CD4-positive, CD25-positive, alpha-beta regulatory T cell (primary cell): ENCODE results near the gene FOXP1. TPM values are rescaled to one million over a fixed set of nuclear protein-coding genes. Genes with fewer than 3 reads are reported as not detected.

Source experiments
- ATAC-seq, 2 donors: fragments of 150-1000 bp; cut with Tn5 transposase; one replicate each; pipeline ENCODE4 v1.10.0; 2021; ENCODE audit warnings: low read depth in 2 of 2, moderate number of reproducible peaks in 2 of 2, moderate library complexity in 1 of 2
- DNase-seq, 3 donors: peaks; one replicate each; pipeline versions ENCODE4 v3.0.0 to v3.0.0-alpha.2; 2012 to 2022; ENCODE audit warnings: mixed read lengths in 1 of 3
- H3K27ac ChIP-seq: one replicate; pipeline ENCODE4 v1.7.0; 2013; ENCODE audit warnings: mild to moderate bottlenecking, low read length; ENCODE audit not compliant: insufficient read depth, poor library complexity, severe bottlenecking
- H3K27me3 ChIP-seq: one replicate; pipeline ENCODE4 v1.7.0; 2013; ENCODE audit warnings: low read length; ENCODE audit not compliant: control insufficient read depth, insufficient read depth
- H3K36me3 ChIP-seq: one replicate; pipeline ENCODE4 v1.7.0; 2013; ENCODE audit warnings: mild to moderate bottlenecking, low read length, moderate library complexity; ENCODE audit not compliant: control insufficient read depth, insufficient read depth
- H3K4me1 ChIP-seq: 2 replicates; pipeline ENCODE4 v1.7.0; 2013; ENCODE audit warnings: mild to moderate bottlenecking, low read length; ENCODE audit not compliant: insufficient read depth, control insufficient read depth, poor library complexity, severe bottlenecking
- H3K4me3 ChIP-seq: one replicate; pipeline ENCODE4 v1.7.0; 2013; ENCODE audit warnings: low read depth, mild to moderate bottlenecking, low read length, moderate library complexity
- H3K9me3 ChIP-seq, 2 experiments: 1 replicate in 1 of 2; 2 replicates in 1 of 2; pipeline ENCODE4 v1.7.0; 2013; ENCODE audit warnings: low read length in 2 of 2, mild to moderate bottlenecking in 1 of 2, moderate library complexity in 1 of 2; ENCODE audit not compliant: control insufficient read depth in 2 of 2
- H3K27ac Mint-ChIP-seq, 3 donors: one replicate each; pipeline ENCODE4 v1.8.0; 2020 to 2022; ENCODE audit warnings: mild to moderate bottlenecking in 3 of 3, mixed read lengths in 3 of 3, moderate library complexity in 2 of 3
- H3K27me3 Mint-ChIP-seq: one replicate; pipeline ENCODE4 v1.8.0; 2022; ENCODE audit warnings: mild to moderate bottlenecking, mixed read lengths
- H3K36me3 Mint-ChIP-seq: one replicate; pipeline ENCODE4 v1.8.0; 2020; ENCODE audit warnings: mixed read lengths
- H3K4me1 Mint-ChIP-seq, 4 donors: one replicate each; pipeline ENCODE4 v1.8.0; 2020 to 2022; ENCODE audit warnings: mixed read lengths in 4 of 4, mild to moderate bottlenecking in 1 of 4
- H3K4me3 Mint-ChIP-seq, 4 donors: one replicate each; pipeline ENCODE4 v1.8.0; 2020 to 2022; ENCODE audit warnings: mild to moderate bottlenecking in 4 of 4, mixed read lengths in 4 of 4, moderate library complexity in 3 of 4
- H3K9me3 Mint-ChIP-seq, 7 donors: one replicate each; pipeline ENCODE4 v1.8.0; 2020 to 2022; ENCODE audit warnings: mixed read lengths in 7 of 7, mild to moderate bottlenecking in 3 of 7, moderate library complexity in 2 of 7
- polyA plus RNA-seq, 4 donors: library from polyadenylated mRNA; unstranded; fragments of 300-500 nt; fragmentation: Illumina TruSeq; gene quantifications; one replicate each; pipeline ENCODE4 v1.2.3, GENCODE V29; 2021
- total RNA-seq: library from RNA; stranded (reverse); gene quantifications from one replicate; pipeline ENCODE4 v1.2.3, GENCODE V29; 2022

Gene FOXP1
- total and polyA plus RNA-seq, 5 donors from 2014 or later = 301 to 599 (median 346) TPM

GRCh38 chr3:71035886-71036285 lies 547.6 kb downstream of the FOXP1 start:
- Mint-ChIP-seq H3K36me3 (peaks cover 71% of the 10 kb centered on the region), H3K9me3 (no peaks in the 10 kb centered on the region), H3K4me3 (peak overlapping the region in 1 of 4 donors; percentile 52), H3K4me1 (peaks cover 44 to 98% (median 76%) of the 10 kb centered on the region in 4 donors), H3K27me3 (no peaks in the 10 kb centered on the region), H3K27ac (peak overlapping the region; percentile 16 to 72 (median 49))
- H3K4me1 ChIP-seq = peaks cover 45% of the 10 kb centered on the region
- no peak for ATAC-seq
- peaks cover 82% of the 10 kb centered on the region for H3K36me3 ChIP-seq
- no peak for DNase-seq
- H3K9me3 ChIP-seq = no peaks in the 10 kb centered on the region
- no peak overlapping the region for H3K27ac ChIP-seq
- H3K4me3 ChIP-seq = no peak overlapping the region
- H3K27me3 ChIP-seq = no peaks in the 10 kb centered on the region

- Histone ChIP-seq H3K27me3 (no peaks in the 10 kb centered on the region), H3K4me1 (peaks cover 45% of the 10 kb centered on the region), H3K27ac (no peak overlapping the region), H3K36me3 (peaks cover 81% of the 10 kb centered on the region), H3K9me3 (no peaks in the 10 kb centered on the region), H3K4me3 (no peak overlapping the region)
- Mint-ChIP-seq H3K27ac (peak overlapping the region in 2 of 3 donors; percentile 39 to 72), H3K27me3 (no peaks in the 10 kb centered on the region), H3K36me3 (peaks cover 71% of the 10 kb centered on the region), H3K4me1 (peaks cover 44 to 98% (median 76%) of the 10 kb centered on the region in 4 donors), H3K4me3 (no peak overlapping the region), H3K9me3 (no peaks in the 10 kb centered on the region)
- no peak for ATAC-seq
- no peak for DNase-seq
These were observed 548.2 kb downstream of the FOXP1 start for GRCh38 chr3:71035314-71035713.

GRCh38 chr3:71033681-71034220 lies 549.8 kb downstream of the FOXP1 start:
- Histone ChIP-seq H3K9me3 (no peaks in the 10 kb centered on the region), H3K27ac (no peak overlapping the region), H3K36me3 (peaks cover 78% of the 10 kb centered on the region), H3K4me3 (no peak overlapping the region), H3K27me3 (no peaks in the 10 kb centered on the region), H3K4me1 (peaks cover 33% of the 10 kb centered on the region)
- ATAC-seq (no peak), DNase-seq (no peak)
- H3K36me3 Mint-ChIP-seq = peaks cover 73% of the 10 kb centered on the region
- H3K27me3 Mint-ChIP-seq = no peaks in the 10 kb centered on the region
- H3K4me3 Mint-ChIP-seq = peak overlapping the region in 2 of 4 donors; percentile 17 to 51
- peaks cover 39 to 98% (median 72%) of the 10 kb centered on the region in 4 donors for H3K4me1 Mint-ChIP-seq
- peak overlapping the region; percentile 71 to 77 (median 76) for H3K27ac Mint-ChIP-seq
- no peaks in the 10 kb centered on the region for H3K9me3 Mint-ChIP-seq

- Histone ChIP-seq H3K36me3 (peaks cover 71% of the 10 kb centered on the region), H3K27ac (peak overlapping the region; percentile 61), H3K4me1 (peaks cover 39% of the 10 kb centered on the region), H3K4me3 (no peak overlapping the region), H3K9me3 (no peaks in the 10 kb centered on the region), H3K27me3 (no peaks in the 10 kb centered on the region)
- H3K4me1 Mint-ChIP-seq = peaks cover 38 to 95% (median 66%) of the 10 kb centered on the region in 4 donors
- no peaks in the 10 kb centered on the region for H3K27me3 Mint-ChIP-seq
- H3K27ac Mint-ChIP-seq = peak overlapping the region; percentile 62 to 89 (median 79)
- H3K4me3 Mint-ChIP-seq = peak overlapping the region; percentile 0 to 52 (median 34)
- ATAC-seq = peak; percentile 76 to 77
- DNase-seq = peak in 2 of 3 donors; percentile 38 to 49
- H3K36me3 Mint-ChIP-seq = peaks cover 65% of the 10 kb centered on the region
- H3K9me3 Mint-ChIP-seq = no peaks in the 10 kb centered on the region
These were observed 551.5 kb downstream of the FOXP1 start for GRCh38 chr3:71031914-71032521.

GRCh38 chr3:71031181-71031580 lies 552.3 kb downstream of the FOXP1 start:
- Mint-ChIP-seq H3K36me3 (peaks cover 65% of the 10 kb centered on the region), H3K4me1 (peaks cover 37 to 95% (median 66%) of the 10 kb centered on the region in 4 donors), H3K9me3 (no peaks in the 10 kb centered on the region), H3K27me3 (no peaks in the 10 kb centered on the region), H3K27ac (peak overlapping the region; percentile 62 to 89 (median 84)), H3K4me3 (peak overlapping the region in 3 of 4 donors; percentile 0 to 52 (median 51))
- ATAC-seq (no peak), DNase-seq (no peak)
- no peak overlapping the region for H3K4me3 ChIP-seq
- H3K36me3 ChIP-seq = peaks cover 64% of the 10 kb centered on the region
- H3K27me3 ChIP-seq = no peaks in the 10 kb centered on the region
- H3K27ac ChIP-seq = peak overlapping the region; percentile 61
- H3K4me1 ChIP-seq = peaks cover 47% of the 10 kb centered on the region
- H3K9me3 ChIP-seq = no peaks in the 10 kb centered on the region

- Mint-ChIP-seq H3K4me3 (peak overlapping the region in 1 of 4 donors; percentile 0), H3K27me3 (no peaks in the 10 kb centered on the region), H3K36me3 (peaks cover 62% of the 10 kb centered on the region), H3K27ac (peak overlapping the region; percentile 71 to 89 (median 84)), H3K4me1 (peaks cover 39 to 95% (median 67%) of the 10 kb centered on the region in 4 donors), H3K9me3 (no peaks in the 10 kb centered on the region)
- Histone ChIP-seq H3K9me3 (no peaks in the 10 kb centered on the region), H3K4me1 (peaks cover 52% of the 10 kb centered on the region), H3K27ac (peak overlapping the region; percentile 61), H3K27me3 (no peaks in the 10 kb centered on the region), H3K36me3 (peaks cover 62% of the 10 kb centered on the region), H3K4me3 (no peak overlapping the region)
- DNase-seq (no peak), ATAC-seq (no peak)
These were observed 552.8 kb downstream of the FOXP1 start for GRCh38 chr3:71030748-71031147.

- Histone ChIP-seq H3K36me3 (peaks cover 55% of the 10 kb centered on the region), H3K27me3 (no peaks in the 10 kb centered on the region), H3K9me3 (no peaks in the 10 kb centered on the region), H3K27ac (peak overlapping the region; percentile 18), H3K4me1 (peaks cover 49% of the 10 kb centered on the region), H3K4me3 (no peak overlapping the region)
- Mint-ChIP-seq H3K27ac (peak overlapping the region; percentile 26 to 89 (median 76)), H3K9me3 (no peaks in the 10 kb centered on the region), H3K4me1 (peaks cover 44 to 95% (median 70%) of the 10 kb centered on the region in 4 donors), H3K36me3 (peaks cover 61% of the 10 kb centered on the region), H3K4me3 (no peak overlapping the region), H3K27me3 (no peaks in the 10 kb centered on the region)
- DNase-seq = no peak
- ATAC-seq = no peak
These were observed 553.8 kb downstream of the FOXP1 start for GRCh38 chr3:71029770-71030169.
